ENCODE measurements around the gene UBE2M. TPM values are rescaled to one million over a fixed set of nuclear protein-coding genes. Genes with fewer than 3 reads are reported as not detected.

The UBE2M gene
- 95.1 and 95.5 TPM in 2 replicates for total RNA-seq

GRCh38 chr19:58558066-58558622 lies at the start of gene UBE2M:
Gene UBE2M (minus strand): TSS chr19:58558611. CDS start chr19:58558381, 230 bp downstream.

GRCh38 chr19:58572818-58573657 lies 14.6 kb upstream of the UBE2M start, which contains the start of gene MZF1:
Gene MZF1 (minus strand): TSS chr19:58573335. CDS start chr19:58571389, 1,946 bp downstream.

GRCh38 chr19:58554494-58555368 lies 3.7 kb downstream of the UBE2M start, which contains the start of gene CHMP2A:
Gene CHMP2A (minus strand): TSS chr19:58555105. CDS start chr19:58554212, 893 bp downstream.

GRCh38 chr19:58543826-58544590 lies 14.4 kb downstream of the UBE2M start, which contains the start of gene TRIM28:
Gene TRIM28 (plus strand): TSS chr19:58544064. CDS start chr19:58544758, 694 bp downstream.

GRCh38 chr19:58519355-58520256 lies 38.8 kb downstream of the UBE2M start, which contains the start of gene ZBTB45:
Gene ZBTB45 (minus strand): TSS chr19:58519810. CDS start chr19:58517673, 2,137 bp downstream.

GRCh38 chr19:58511353-58512208 lies 46.8 kb downstream of the UBE2M start, which contains the start of gene SLC27A5:
Gene SLC27A5 (minus strand): TSS chr19:58511992. CDS start chr19:58511955, 37 bp downstream.

Other genes starting within 250 kb of the UBE2M start
- gene ZSCAN22, start 231.6 kb downstream of the UBE2M start, total RNA-seq: 2.1 and 2.3 TPM in 2 replicates
- 3.6 and 6.2 TPM in 2 replicates for gene A1BG, start 205.1 kb downstream of the UBE2M start, total RNA-seq
- gene ZNF497, start 195.9 kb downstream of the UBE2M start, total RNA-seq: 0.65 and 1.4 TPM in 2 replicates
- gene ZNF837, start 177.6 kb downstream of the UBE2M start, total RNA-seq: 1.2 and 2.9 TPM in 2 replicates
- gene RPS5, start 171.3 kb downstream of the UBE2M start, total RNA-seq: 1,884 and 2,690 TPM in 2 replicates
- gene RNF225, start 163.0 kb downstream of the UBE2M start, total RNA-seq: not detected in 2 replicates
- gene ZNF584, start 150.0 kb downstream of the UBE2M start, total RNA-seq: 10.8 and 15.3 TPM in 2 replicates
- 5.5 and 7.8 TPM in 2 replicates for gene ZNF132, start 118.5 kb downstream of the UBE2M start, total RNA-seq
- 6.8 and 9.4 TPM in 2 replicates for gene ZNF324B, start 107.0 kb downstream of the UBE2M start, total RNA-seq
- 11.4 and 13.7 TPM in 2 replicates for gene ZNF324, start 91.5 kb downstream of the UBE2M start, total RNA-seq
- gene ZNF446, start 82.3 kb downstream of the UBE2M start, total RNA-seq: 4.3 and 4.9 TPM in 2 replicates
- 5.3 and 5.5 TPM in 2 replicates for gene SLC27A5, start 46.6 kb downstream of the UBE2M start, total RNA-seq
- 5.2 and 5.9 TPM in 2 replicates for gene ZBTB45, start 38.8 kb downstream of the UBE2M start, total RNA-seq
- 286 and 350 TPM in 2 replicates for gene TRIM28, start 14.5 kb downstream of the UBE2M start, total RNA-seq
- gene CHMP2A, start 3.5 kb downstream of the UBE2M start, total RNA-seq: 98.6 and 119 TPM in 2 replicates
- gene MZF1, start 14.7 kb upstream of the UBE2M start, total RNA-seq: 7.9 and 9.4 TPM in 2 replicates